Neuronal stem cell (in vitro differentiated cells): ENCODE data around the gene KCNK2.

Source experiments
- DNase-seq: peaks from one replicate; pipeline ENCODE4 v3.0.0-alpha.2; 2013; ENCODE audit warnings: low spot score
- H2AFZ ChIP-seq: one replicate; pipeline ENCODE4 v1.6.1; 2013; ENCODE audit warnings: mild to moderate bottlenecking, low read length, inconsistent platforms
- H2AK5ac ChIP-seq: 2 replicates; pipeline ENCODE4 v1.6.1; 2013; ENCODE audit warnings: low read depth, mild to moderate bottlenecking, inconsistent platforms, low read length, moderate library complexity, mixed read lengths
- H2BK120ac ChIP-seq: 2 replicates; pipeline ENCODE4 v1.6.1; 2013; ENCODE audit warnings: low read depth, mild to moderate bottlenecking, inconsistent platforms, low read length, moderate library complexity, mixed read lengths
- H2BK12ac ChIP-seq: one replicate; pipeline ENCODE4 v1.6.1; 2013; ENCODE audit warnings: low read length, inconsistent platforms
- H2BK15ac ChIP-seq: 2 replicates; pipeline ENCODE4 v1.6.1; 2013; ENCODE audit warnings: mild to moderate bottlenecking, low read length, inconsistent platforms, mixed read lengths
- H2BK5ac ChIP-seq: one replicate; pipeline ENCODE4 v1.6.1; 2013; ENCODE audit warnings: inconsistent platforms, mild to moderate bottlenecking, low read length, moderate library complexity
- H3K14ac ChIP-seq: one replicate; pipeline ENCODE4 v1.6.1; 2013; ENCODE audit warnings: low read length, inconsistent platforms
- H3K18ac ChIP-seq: 2 replicates; pipeline ENCODE4 v1.6.1; 2013; ENCODE audit warnings: low read length, inconsistent platforms
- H3K23ac ChIP-seq: 2 replicates; pipeline ENCODE4 v1.6.1; 2013; ENCODE audit warnings: low read depth, mild to moderate bottlenecking, mixed read lengths, low read length, inconsistent platforms; ENCODE audit not compliant: poor library complexity
- H3K27ac ChIP-seq: replicated peaks from 3 replicates; pipeline ENCODE4 v1.5.1; 2013; ENCODE audit warnings: low read length, inconsistent platforms
- H3K27me3 ChIP-seq, 3 experiments: 2 replicates each; pipeline ENCODE4 v1.6.1; 2013; ENCODE audit warnings: low read length in 3 of 3, mild to moderate bottlenecking in 2 of 3, inconsistent platforms in 1 of 3, low read depth in 1 of 3, mixed read lengths in 1 of 3, moderate library complexity in 1 of 3; ENCODE audit not compliant: control insufficient read depth in 3 of 3, insufficient read depth in 3 of 3
- H3K36me3 ChIP-seq, 2 donors: replicated peaks in 1 of 2; 2 replicates each; pipeline ENCODE4 v1.6.1; 2013; ENCODE audit warnings: low read length in 2 of 2; ENCODE audit not compliant: control insufficient read depth in 2 of 2, insufficient read depth in 2 of 2
- H3K4ac ChIP-seq: 2 replicates; pipeline ENCODE4 v1.6.1; 2013; ENCODE audit warnings: inconsistent platforms, mild to moderate bottlenecking, low read length, moderate library complexity
- H3K4me1 ChIP-seq, 2 donors: 1 replicate in 1 of 2; 2 replicates in 1 of 2; pipeline ENCODE4 v1.6.1; 2013; ENCODE audit warnings: low read length in 2 of 2, low read depth in 1 of 2; ENCODE audit not compliant: control insufficient read depth in 2 of 2, insufficient read depth in 1 of 2
- H3K4me2 ChIP-seq: one replicate; pipeline ENCODE4 v1.6.1; 2013; ENCODE audit warnings: mild to moderate bottlenecking, low read length, inconsistent platforms; ENCODE audit not compliant: insufficient read depth, poor library complexity, severe bottlenecking
- H3K4me3 ChIP-seq, 2 donors: 2 replicates each; pipeline ENCODE4 v1.5.1; 2013; ENCODE audit warnings: low read length in 2 of 2, mild to moderate bottlenecking in 2 of 2, inconsistent platforms in 1 of 2, moderate library complexity in 1 of 2
- H3K79me1 ChIP-seq: one replicate; pipeline ENCODE4 v1.6.1; 2013; ENCODE audit warnings: low read depth, mild to moderate bottlenecking, inconsistent platforms, low read length, moderate library complexity
- H3K9ac ChIP-seq: one replicate; pipeline ENCODE4 v1.6.1; 2013; ENCODE audit warnings: mild to moderate bottlenecking, low read depth, low read length, inconsistent platforms; ENCODE audit not compliant: poor library complexity
- H3K9me3 ChIP-seq, 2 donors: replicated peaks in 1 of 2; 2 replicates each; pipeline versions ENCODE3 to v1.6.1; 2013; ENCODE audit warnings: low read length in 2 of 2, mild to moderate bottlenecking in 2 of 2, inconsistent platforms in 1 of 2, low read depth in 1 of 2, mixed read lengths in 1 of 2, moderate library complexity in 1 of 2; ENCODE audit not compliant: control insufficient read depth in 2 of 2, insufficient read depth in 1 of 2
- H4K8ac ChIP-seq: one replicate; pipeline ENCODE4 v1.6.1; 2013; ENCODE audit warnings: low read depth, mild to moderate bottlenecking, inconsistent platforms, low read length, moderate library complexity
- H4K91ac ChIP-seq: one replicate; pipeline ENCODE4 v1.6.1; 2013; ENCODE audit warnings: low read length, low read depth, mild to moderate bottlenecking, inconsistent platforms; ENCODE audit not compliant: poor library complexity
- WGBS, 2 donors: extraction: QIAGEN DNeasy Blood & Tissue Kit; methylation state at CpG; one replicate each; pipeline ENCODE4 v1.1.7; 2013; ENCODE audit warnings: missing lambda C conversion rate in 2 of 2, mixed read lengths in 1 of 2; ENCODE audit not compliant: insufficient read length in 2 of 2, insufficient replicate concordance in 1 of 2; ENCODE audit errors: extremely low coverage in 2 of 2; 5-methylcytosine and 5-hydroxymethylcytosine counted together

Gene KCNK2

GRCh38 chr1:215137985-215138384, 55.4 kb downstream of the KCNK2 start:
- H3K18ac ChIP-seq, result no peak overlapping the region
- no peak overlapping the region for H3K4me3 ChIP-seq
- no peak overlapping the region for H3K27ac ChIP-seq
- no peak overlapping the region for H4K8ac ChIP-seq
- DNase-seq, result no peak
- H3K4ac ChIP-seq, result no peak overlapping the region
- no peak overlapping the region for H2BK5ac ChIP-seq
- H3K4me2 ChIP-seq, result no peak overlapping the region
- no peak overlapping the region for H3K9ac ChIP-seq
- no peak overlapping the region for H2BK12ac ChIP-seq
- H3K23ac ChIP-seq, result no peak overlapping the region
- H3K14ac ChIP-seq, result no peak overlapping the region
- H2AK5ac ChIP-seq, result no peak overlapping the region
- no peaks in the 10 kb centered on the region for H3K9me3 ChIP-seq
- H4K91ac ChIP-seq, result no peak overlapping the region
- H3K27me3 ChIP-seq, result no peaks in the 10 kb centered on the region
- WGBS, 2 donors, result no CpG with 5 or more reads among the region's 2 CpGs
- no peak overlapping the region for H2BK15ac ChIP-seq
- H3K79me1 ChIP-seq, result no peaks in the 10 kb centered on the region
- H2BK120ac ChIP-seq, result no peak overlapping the region
- no peaks in the 10 kb centered on the region for H3K4me1 ChIP-seq
- no peaks in the 10 kb centered on the region for H3K36me3 ChIP-seq
- no peak overlapping the region for H2AFZ ChIP-seq

GRCh38 chr1:215140135-215140534, 57.6 kb downstream of the KCNK2 start:
- Histone ChIP-seq H2BK12ac (no peak overlapping the region), H4K91ac (no peak overlapping the region)
- WGBS, 2 donors, result no CpG with 5 or more reads among the region's 1 CpG

GRCh38 chr1:215141460-215141859, 58.9 kb downstream of the KCNK2 start:
- WGBS, 2 donors, result no CpG with 5 or more reads among the region's 3 CpGs
- H2BK15ac ChIP-seq, result no peak overlapping the region
- no peak overlapping the region for H3K4me2 ChIP-seq
- no peak overlapping the region for H3K4me3 ChIP-seq
- no peak overlapping the region for H2BK5ac ChIP-seq
- H3K14ac ChIP-seq, result no peak overlapping the region
- H3K36me3 ChIP-seq, result no peaks in the 10 kb centered on the region
- no peak overlapping the region for H3K4ac ChIP-seq
- H2AFZ ChIP-seq, result no peak overlapping the region
- H3K4me1 ChIP-seq, result no peaks in the 10 kb centered on the region
- no peak for DNase-seq
- no peak overlapping the region for H2AK5ac ChIP-seq
- H3K27me3 ChIP-seq, result no peaks in the 10 kb centered on the region
- no peak overlapping the region for H4K8ac ChIP-seq
- H2BK120ac ChIP-seq, result no peak overlapping the region
- H3K27ac ChIP-seq, result no peak overlapping the region
- no peak overlapping the region for H3K18ac ChIP-seq
- no peaks in the 10 kb centered on the region for H3K9me3 ChIP-seq
- no peak overlapping the region for H3K9ac ChIP-seq
- H3K23ac ChIP-seq, result no peak overlapping the region
- H3K79me1 ChIP-seq, result no peaks in the 10 kb centered on the region
- H4K91ac ChIP-seq, result no peak overlapping the region
- no peak overlapping the region for H2BK12ac ChIP-seq

More at GRCh38 chr1:215140135-215140534, 57.6 kb downstream of the KCNK2 start:
- Histone ChIP-seq H3K4me1 (no peaks in the 10 kb centered on the region), H3K23ac (no peak overlapping the region), H2BK5ac (no peak overlapping the region), H3K27me3 (no peaks in the 10 kb centered on the region), H3K4me2 (no peak overlapping the region), H2BK120ac (no peak overlapping the region), H3K36me3 (no peaks in the 10 kb centered on the region), H3K27ac (no peak overlapping the region), H4K8ac (no peak overlapping the region), H3K4ac (no peak overlapping the region), H3K18ac (no peak overlapping the region), H2AFZ (no peak overlapping the region), H3K14ac (no peak overlapping the region), H3K9me3 (no peaks in the 10 kb centered on the region), H3K9ac (no peak overlapping the region), H2AK5ac (no peak overlapping the region), H3K79me1 (no peaks in the 10 kb centered on the region), H3K4me3 (no peak overlapping the region), H2BK15ac (no peak overlapping the region)
- DNase-seq, result no peak

GRCh38 chr1:215143497-215143896, 61.0 kb downstream of the KCNK2 start:
- H3K9ac ChIP-seq, result no peak overlapping the region

More at GRCh38 chr1:215143497-215143896, 61.0 kb downstream of the KCNK2 start:
- Histone ChIP-seq H3K27me3 (no peaks in the 10 kb centered on the region), H4K8ac (no peak overlapping the region), H3K23ac (no peak overlapping the region), H2BK5ac (no peak overlapping the region), H3K4me1 (no peaks in the 10 kb centered on the region), H3K4me2 (no peak overlapping the region), H3K27ac (no peak overlapping the region), H3K4ac (no peak overlapping the region), H3K4me3 (no peak overlapping the region), H2BK12ac (no peak overlapping the region), H2BK15ac (no peak overlapping the region), H4K91ac (no peak overlapping the region), H3K36me3 (no peaks in the 10 kb centered on the region), H2BK120ac (no peak overlapping the region), H3K18ac (no peak overlapping the region), H3K14ac (no peak overlapping the region), H3K79me1 (no peaks in the 10 kb centered on the region), H2AK5ac (no peak overlapping the region), H3K9me3 (no peaks in the 10 kb centered on the region), H2AFZ (no peak overlapping the region)
- peak; percentile 6 for DNase-seq
- WGBS, 2 donors, result no CpG with 5 or more reads among the region's 2 CpGs
